GM21423 (cell line): ENCODE data around the gene NOTO.
A peak's percentile ranks its signal among the peaks of the same experiment; 100 is the strongest.
"Not testable (repeated sequence)": the region's sequence is repeated elsewhere in the genome, so short reads cannot be mapped to it uniquely, and the experiment has no call there.

Source experiments
- ATAC-seq: cut with Tn5 transposase; IDR thresholded peaks from one replicate; pipeline ENCODE4 v1.9.1; 2021; ENCODE audit warnings: mild to moderate bottlenecking, moderate library complexity; ENCODE audit not compliant: unreplicated experiment

The NOTO gene

GRCh38 chr2:73202156-73203054 lies at the start of gene NOTO:
Gene NOTO (plus strand): TSS chr2:73202574. CDS start chr2:73202667, 93 bp downstream.
- no peak for ATAC-seq

GRCh38 chr2:73156539-73157124 lies 45.7 kb upstream of the NOTO start:
- no peak for ATAC-seq

- ATAC-seq, result no peak
These were observed 39.5 kb upstream of the NOTO start for GRCh38 chr2:73162856-73163391.

GRCh38 chr2:73163483-73164367 lies 38.6 kb upstream of the NOTO start:
- peak; percentile 74 for ATAC-seq

- not testable (repeated sequence) for ATAC-seq
These were observed 36.4 kb upstream of the NOTO start for GRCh38 chr2:73165978-73166377.

GRCh38 chr2:73166813-73167212 lies 35.6 kb upstream of the NOTO start:
- not testable (repeated sequence) for ATAC-seq

GRCh38 chr2:73168348-73168747 lies 34.0 kb upstream of the NOTO start:
- not testable (repeated sequence) for ATAC-seq

GRCh38 chr2:73170341-73170740 lies 32.0 kb upstream of the NOTO start:
- ATAC-seq, result not testable (repeated sequence)

- ATAC-seq, result no peak
These were observed 29.4 kb upstream of the NOTO start for GRCh38 chr2:73172963-73173362.

GRCh38 chr2:73173781-73174180 lies 28.6 kb upstream of the NOTO start:
- ATAC-seq, result no peak

GRCh38 chr2:73174244-73174643 lies 28.1 kb upstream of the NOTO start:
- ATAC-seq, result no peak

GRCh38 chr2:73174941-73175662 lies 27.3 kb upstream of the NOTO start:
- no peak for ATAC-seq

GRCh38 chr2:73175663-73176204 lies 26.6 kb upstream of the NOTO start:
- ATAC-seq, result no peak

- no peak for ATAC-seq
These were observed 26.0 kb upstream of the NOTO start for GRCh38 chr2:73176205-73176880.

GRCh38 chr2:73176881-73177644 lies 25.3 kb upstream of the NOTO start:
- ATAC-seq, result peak; percentile 90

GRCh38 chr2:73177645-73178255 lies 24.6 kb upstream of the NOTO start:
- ATAC-seq, result no peak

- ATAC-seq, result no peak
These were observed 16.4 kb upstream of the NOTO start for GRCh38 chr2:73185965-73186364.

GRCh38 chr2:73187549-73187948 lies 14.8 kb upstream of the NOTO start:
- no peak for ATAC-seq
